Measurements from ENCODE around the gene FGFR3.

DNA sequence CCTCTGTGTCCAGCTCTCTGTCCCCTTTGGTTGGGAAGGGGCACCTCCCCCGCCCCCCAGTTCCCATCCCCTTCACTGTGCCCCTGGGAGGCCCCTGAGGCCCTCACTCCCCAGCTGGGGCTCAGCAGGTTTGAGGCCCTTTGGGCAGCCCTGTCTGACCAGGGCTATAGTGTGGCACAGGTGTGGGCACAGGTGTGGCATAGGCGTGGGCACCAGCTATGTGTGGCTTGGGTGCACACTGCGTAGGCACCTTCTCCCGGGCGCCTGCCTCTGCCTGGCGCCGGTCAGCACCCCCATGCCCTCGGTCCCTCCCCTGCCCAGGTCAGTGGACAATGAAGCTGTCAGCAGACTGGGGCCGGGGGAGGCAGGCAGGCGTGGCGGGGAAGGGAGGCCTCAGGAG is 7.5 kb upstream of the FGFR3 start:
- TF ChIP-seq CTCF (IDR thresholded peaks at IDR 0.05; ENCODE audit: low read depth, low read length), result no peak
- no peak for TF ChIP-seq POLR2A (IDR thresholded peaks at IDR 0.05; ENCODE audit: extremely low read depth, insufficient read length)
- TF ChIP-seq, protein P1, sequence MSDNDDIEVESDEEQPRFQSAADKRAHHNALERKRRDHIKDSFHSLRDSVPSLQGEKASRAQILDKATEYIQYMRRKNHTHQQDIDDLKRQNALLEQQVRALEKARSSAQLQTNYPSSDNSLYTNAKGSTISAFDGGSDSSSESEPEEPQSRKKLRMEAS (IDR thresholded peaks at IDR 0.05; ENCODE audit: low read depth, low read length), result no peak

Data from NB4 (cell line).